H9 (cell line): ENCODE results near the gene VASN. TPM values are rescaled to one million over a fixed set of nuclear protein-coding genes. Genes with fewer than 3 reads are reported as not detected.

Experiments used
- DNase-seq: peaks from one replicate; pipeline ENCODE4 v3.0.0-alpha.2; 2017
- H2AFZ ChIP-seq: one replicate; pipeline ENCODE4 v1.6.1; 2013; ENCODE audit warnings: mild to moderate bottlenecking, low read length, control low read depth, moderate library complexity
- H2AK5ac ChIP-seq: 2 replicates; pipeline ENCODE4 v1.6.1; 2013; ENCODE audit warnings: low read length, control low read depth, mixed read lengths; ENCODE audit not compliant: insufficient read length
- H2BK120ac ChIP-seq: one replicate; pipeline ENCODE4 v1.6.1; 2013; ENCODE audit warnings: low read depth, mild to moderate bottlenecking, low read length, control low read depth, inconsistent platforms; ENCODE audit not compliant: poor library complexity, severe bottlenecking
- H2BK12ac ChIP-seq: 2 replicates; pipeline ENCODE4 v1.6.1; 2013; ENCODE audit warnings: low read length, control low read depth, mixed read lengths, low read depth; ENCODE audit not compliant: insufficient read length
- H2BK15ac ChIP-seq: 2 replicates; pipeline ENCODE4 v1.6.1; 2013; ENCODE audit warnings: low read depth, low read length, control low read depth
- H2BK20ac ChIP-seq: one replicate; pipeline ENCODE4 v1.6.1; 2013; ENCODE audit warnings: low read depth, mild to moderate bottlenecking, low read length, control low read depth, inconsistent platforms; ENCODE audit not compliant: poor library complexity, severe bottlenecking
- H2BK5ac ChIP-seq: 2 replicates; pipeline ENCODE4 v1.6.1; 2013; ENCODE audit warnings: low read length, control low read depth, mixed read lengths; ENCODE audit not compliant: insufficient read length
- H3K14ac ChIP-seq: 2 replicates; pipeline ENCODE4 v1.6.1; 2013; ENCODE audit warnings: low read length, control low read depth; ENCODE audit not compliant: insufficient read depth
- H3K18ac ChIP-seq: 2 replicates; pipeline ENCODE4 v1.6.1; 2013; ENCODE audit warnings: low read depth, mild to moderate bottlenecking, mixed read lengths, low read length, control low read depth; ENCODE audit not compliant: insufficient read length
- H3K23ac ChIP-seq: 2 replicates; pipeline ENCODE4 v1.6.1; 2013; ENCODE audit warnings: low read length, control low read depth, mixed read lengths, low read depth; ENCODE audit not compliant: insufficient read length
- H3K23me2 ChIP-seq: 2 replicates; pipeline ENCODE4 v1.6.1; 2013; ENCODE audit warnings: low read depth, mild to moderate bottlenecking, mixed read lengths, low read length, control low read depth; ENCODE audit not compliant: insufficient read length, poor library complexity, severe bottlenecking
- H3K27ac ChIP-seq: 2 replicates; pipeline ENCODE4 v1.5.1; 2013; ENCODE audit warnings: low read length, control low read depth, mixed read lengths, low read depth; ENCODE audit not compliant: insufficient read length
- H3K27me3 ChIP-seq: 2 replicates; pipeline ENCODE4 v1.6.1; 2013; ENCODE audit warnings: low read length, control low read depth, inconsistent platforms; ENCODE audit not compliant: insufficient read depth
- H3K4ac ChIP-seq: 2 replicates; pipeline ENCODE4 v1.6.1; 2013; ENCODE audit warnings: low read depth, mild to moderate bottlenecking, control low read depth, inconsistent platforms, low read length, moderate library complexity
- H3K4me1 ChIP-seq: 2 replicates; pipeline ENCODE4 v1.6.1; 2013; ENCODE audit warnings: low read length, control low read depth, inconsistent platforms; ENCODE audit not compliant: insufficient read depth
- H3K4me2 ChIP-seq: 2 replicates; pipeline ENCODE4 v1.6.1; 2013; ENCODE audit warnings: low read length, control low read depth, mixed read lengths; ENCODE audit not compliant: insufficient read length, insufficient read depth
- H3K56ac ChIP-seq: 2 replicates; pipeline ENCODE4 v1.6.1; 2013; ENCODE audit warnings: low read depth, mild to moderate bottlenecking, mixed read lengths, low read length, control low read depth; ENCODE audit not compliant: insufficient read length
- H3K79me1 ChIP-seq: 2 replicates; pipeline ENCODE4 v1.6.1; 2013; ENCODE audit warnings: low read depth, mild to moderate bottlenecking, moderate library complexity, low read length, control low read depth, inconsistent platforms; ENCODE audit not compliant: insufficient read depth, poor library complexity, severe bottlenecking
- H3K79me2 ChIP-seq: 2 replicates; pipeline ENCODE4 v1.6.1; 2013; ENCODE audit warnings: low read length, control low read depth, inconsistent platforms; ENCODE audit not compliant: insufficient read depth
- H3K9ac ChIP-seq: 2 replicates; pipeline ENCODE4 v1.6.1; 2013; ENCODE audit warnings: low read length, control low read depth, mixed read lengths; ENCODE audit not compliant: insufficient read length; ENCODE audit errors: extremely low read depth
- H3K9me3 ChIP-seq: one replicate; pipeline ENCODE4 v1.6.1; 2013; ENCODE audit warnings: low read depth, low read length, inconsistent platforms; ENCODE audit not compliant: control insufficient read depth
- H3T11ph ChIP-seq: one replicate; pipeline ENCODE4 v1.6.1; 2013; ENCODE audit warnings: mild to moderate bottlenecking, low read length, control low read depth, inconsistent platforms
- H4K20me1 ChIP-seq: one replicate; pipeline ENCODE4 v1.6.1; 2013; ENCODE audit not compliant: control insufficient read depth, insufficient read length, insufficient read depth
- H4K5ac ChIP-seq: 2 replicates; pipeline ENCODE4 v1.6.1; 2013; ENCODE audit warnings: low read depth, mild to moderate bottlenecking, mixed read lengths, low read length, control low read depth; ENCODE audit not compliant: insufficient read length
- H4K8ac ChIP-seq: replicated peaks from 2 replicates; pipeline ENCODE4 v1.6.1; 2013; ENCODE audit warnings: low read length, control low read depth, mixed read lengths, low read depth; ENCODE audit not compliant: insufficient read length
- H4K91ac ChIP-seq: 2 replicates; pipeline ENCODE4 v1.6.1; 2013; ENCODE audit warnings: low read depth, mild to moderate bottlenecking, moderate library complexity, mixed read lengths, low read length, control low read depth; ENCODE audit not compliant: insufficient read length
- H3K27ac Mint-ChIP-seq, 3 experiments: 2 replicates in 2 of 3; 3 replicates in 1 of 3; pipeline ENCODE4 v1.8.0; 2020 to 2021; ENCODE audit warnings: mixed read lengths in 3 of 3, mild to moderate bottlenecking in 1 of 3, moderate library complexity in 1 of 3
- H3K27me3 Mint-ChIP-seq: 2 replicates; pipeline ENCODE4 v1.8.0; 2021; ENCODE audit warnings: low read depth, mild to moderate bottlenecking, moderate library complexity, mixed read lengths
- H3K36me3 Mint-ChIP-seq, 3 experiments: 2 replicates in 2 of 3; 3 replicates in 1 of 3; pipeline ENCODE4 v1.8.0; 2020 to 2021; ENCODE audit warnings: low read depth in 3 of 3, mixed read lengths in 3 of 3; ENCODE audit not compliant: insufficient read depth in 1 of 3
- H3K4me1 Mint-ChIP-seq, 2 experiments: 2 replicates each; pipeline ENCODE4 v1.8.0; 2020; ENCODE audit warnings: mixed read lengths in 2 of 2
- H3K4me3 Mint-ChIP-seq, 2 experiments: 2 replicates in 1 of 2; 3 replicates in 1 of 2; pipeline ENCODE4 v1.8.0; 2020 to 2021; ENCODE audit warnings: mild to moderate bottlenecking in 2 of 2, mixed read lengths in 2 of 2, moderate library complexity in 1 of 2
- H3K9me3 Mint-ChIP-seq, 2 experiments: 2 replicates in 1 of 2; 3 replicates in 1 of 2; pipeline ENCODE4 v1.8.0; 2020; ENCODE audit warnings: mild to moderate bottlenecking in 2 of 2, mixed read lengths in 2 of 2, moderate library complexity in 1 of 2
- WGBS: extraction: QIAGEN DNeasy Blood & Tissue Kit; methylation state at CpG from one replicate; pipeline ENCODE4 v1.1.7; 2013; ENCODE audit warnings: missing lambda C conversion rate, low lambda C conversion rate, mixed read lengths; ENCODE audit not compliant: insufficient read length; ENCODE audit errors: extremely low coverage; 5-methylcytosine and 5-hydroxymethylcytosine counted together
- total RNA-seq: library from RNA; stranded (reverse); gene quantifications from 2 replicates; pipeline ENCODE4 v1.2.1, GENCODE V29; 2021
- TF ChIP-seq, protein P1 (sequence below): fragments of 200-600 bp; sonication (generic); conservative IDR thresholded peaks from 3 replicates; pipeline ENCODE4 v1.8.0; 2021; ENCODE audit warnings: antibody characterized with exemption, mild to moderate bottlenecking

The VASN gene
- total RNA-seq, 1 experiment from 2014 or later: 11.0 TPM

GRCh38 chr16:4344983-4345835 lies 26.4 kb upstream of the VASN start:
- Histone ChIP-seq H2BK5ac (no peak overlapping the region), H2AFZ (no peak overlapping the region), H2BK20ac (no peak overlapping the region), H3K79me1 (peaks cover 7% of the 10 kb centered on the region), H3K9ac (no peak overlapping the region), H3K4me2 (no peak overlapping the region), H4K5ac (no peak overlapping the region), H3K9me3 (no peaks in the 10 kb centered on the region), H3K23me2 (no peaks in the 10 kb centered on the region), H3K79me2 (peaks cover 11% of the 10 kb centered on the region; the same call in 1 of the 2 replicates), H3K56ac (no peak overlapping the region), H4K8ac (no peak overlapping the region), H3T11ph (no peak overlapping the region), H3K27me3 (no peaks in the 10 kb centered on the region), H3K23ac (no peak overlapping the region), H2BK12ac (no peak overlapping the region), H3K14ac (no peak overlapping the region), H2BK120ac (no peak overlapping the region), H2AK5ac (no peak overlapping the region), H3K4ac (no peak overlapping the region), H3K18ac (no peak overlapping the region), H3K4me1 (no peaks in the 10 kb centered on the region), H2BK15ac (no peak overlapping the region), H4K20me1 (no peaks in the 10 kb centered on the region), H4K91ac (no peak overlapping the region), H3K27ac (no peak overlapping the region)
- Mint-ChIP-seq H3K4me3 (no peak overlapping the region), H3K36me3 (peaks cover 28 to 38% (median 33%) of the 10 kb centered on the region in 3 experiments), H3K27ac (peak overlapping the region in 1 of 3 experiments; percentile 55; a peak in 2 of 7 replicates), H3K4me1 (no peaks in the 10 kb centered on the region), H3K27me3 (peaks cover 4% of the 10 kb centered on the region), H3K9me3 (peaks cover 18% of the 10 kb centered on the region in 2 experiments)
- TF ChIP-seq, protein P1, sequence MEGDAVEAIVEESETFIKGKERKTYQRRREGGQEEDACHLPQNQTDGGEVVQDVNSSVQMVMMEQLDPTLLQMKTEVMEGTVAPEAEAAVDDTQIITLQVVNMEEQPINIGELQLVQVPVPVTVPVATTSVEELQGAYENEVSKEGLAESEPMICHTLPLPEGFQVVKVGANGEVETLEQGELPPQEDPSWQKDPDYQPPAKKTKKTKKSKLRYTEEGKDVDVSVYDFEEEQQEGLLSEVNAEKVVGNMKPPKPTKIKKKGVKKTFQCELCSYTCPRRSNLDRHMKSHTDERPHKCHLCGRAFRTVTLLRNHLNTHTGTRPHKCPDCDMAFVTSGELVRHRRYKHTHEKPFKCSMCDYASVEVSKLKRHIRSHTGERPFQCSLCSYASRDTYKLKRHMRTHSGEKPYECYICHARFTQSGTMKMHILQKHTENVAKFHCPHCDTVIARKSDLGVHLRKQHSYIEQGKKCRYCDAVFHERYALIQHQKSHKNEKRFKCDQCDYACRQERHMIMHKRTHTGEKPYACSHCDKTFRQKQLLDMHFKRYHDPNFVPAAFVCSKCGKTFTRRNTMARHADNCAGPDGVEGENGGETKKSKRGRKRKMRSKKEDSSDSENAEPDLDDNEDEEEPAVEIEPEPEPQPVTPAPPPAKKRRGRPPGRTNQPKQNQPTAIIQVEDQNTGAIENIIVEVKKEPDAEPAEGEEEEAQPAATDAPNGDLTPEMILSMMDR: no peak
- WGBS: no CpG with 5 or more reads among the region's 26 CpGs
- no peak for DNase-seq
